GM23338 (cell line): Measurements from ENCODE around the gene SLC16A13.

Source experiments
- CREB1 ChIP-seq: fragments of 250-450 bp; sonication (Bioruptor Pico); IDR thresholded peaks from 2 replicates; pipeline ENCODE4 v1.5.0; 2020; ENCODE audit warnings: low read depth, mild to moderate bottlenecking, moderate library complexity
- ETS1 ChIP-seq: IDR thresholded peaks from 2 replicates; pipeline ENCODE4 v1.6.1; 2016; ENCODE audit warnings: antibody characterized with exemption
- EZH2 ChIP-seq: fragments of 200-600 bp; sonication (generic); IDR thresholded peaks from one replicate; pipeline ENCODE4 v1.8.0; 2017; ENCODE audit warnings: antibody characterized with exemption, mild to moderate bottlenecking, low read depth; ENCODE audit not compliant: unreplicated experiment
- EZH2phosphoT487 ChIP-seq: fragments of 200-600 bp; sonication (generic); IDR thresholded peaks from one replicate; pipeline ENCODE4 v1.8.1; 2018; ENCODE audit warnings: antibody characterized with exemption; ENCODE audit not compliant: unreplicated experiment
- JUNB ChIP-seq: IDR thresholded peaks from one replicate; pipeline ENCODE4 v1.6.1; 2016; ENCODE audit warnings: antibody characterized with exemption; ENCODE audit not compliant: unreplicated experiment
- NANOG ChIP-seq: IDR thresholded peaks from 2 replicates; pipeline ENCODE4 v1.6.1; 2016; ENCODE audit warnings: antibody characterized with exemption, borderline replicate concordance
- POLR2AphosphoS5 ChIP-seq: IDR thresholded peaks from 2 replicates; pipeline ENCODE4 v1.6.1; 2016; ENCODE audit warnings: antibody characterized with exemption, low read depth
- ZNF331 ChIP-seq: fragments of 250-450 bp; sonication (Bioruptor Pico); IDR thresholded peaks from 2 replicates; pipeline ENCODE4 v1.5.0; 2020; ENCODE audit warnings: low read depth, mild to moderate bottlenecking, moderate library complexity
- TF ChIP-seq, protein P1 (sequence below), 2 experiments: fragments of 200-600 bp in 1 of 2; sonication (generic) in 1 of 2; conservative IDR thresholded peaks; 2 replicates each; pipeline versions ENCODE4 v1.5.1 to v1.6.1; 2016 to 2017; ENCODE audit warnings: antibody characterized with exemption in 2 of 2, low read depth in 2 of 2, mild to moderate bottlenecking in 2 of 2, moderate library complexity in 1 of 2
- TF ChIP-seq, protein P2 (sequence below): IDR thresholded peaks from one replicate; pipeline ENCODE4 v1.6.1; 2018; ENCODE audit warnings: antibody characterized with exemption; ENCODE audit not compliant: unreplicated experiment

DNA sequence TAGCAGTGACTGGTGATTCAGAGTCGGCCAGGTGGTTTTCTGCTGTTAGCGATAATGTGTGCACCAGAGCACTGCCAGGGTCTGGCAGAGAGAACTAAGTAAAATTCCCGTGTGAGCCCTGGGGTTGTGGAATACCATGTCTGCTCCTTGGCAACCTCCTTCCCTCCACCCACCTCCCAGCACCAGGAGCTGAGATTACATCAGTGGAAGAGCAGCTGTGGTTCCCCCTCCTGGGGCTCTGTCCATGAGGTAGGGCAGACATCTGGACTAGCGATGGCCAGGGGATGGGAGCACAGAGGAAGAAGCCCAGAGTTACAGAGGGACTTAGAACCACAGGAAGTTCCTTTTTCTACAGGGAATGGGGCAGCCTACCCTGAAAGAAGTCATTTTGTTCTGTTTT, 28.4 kb downstream of the SLC16A13 start:
- TF ChIP-seq CREB1: no peak
- TF ChIP-seq, protein P1, sequence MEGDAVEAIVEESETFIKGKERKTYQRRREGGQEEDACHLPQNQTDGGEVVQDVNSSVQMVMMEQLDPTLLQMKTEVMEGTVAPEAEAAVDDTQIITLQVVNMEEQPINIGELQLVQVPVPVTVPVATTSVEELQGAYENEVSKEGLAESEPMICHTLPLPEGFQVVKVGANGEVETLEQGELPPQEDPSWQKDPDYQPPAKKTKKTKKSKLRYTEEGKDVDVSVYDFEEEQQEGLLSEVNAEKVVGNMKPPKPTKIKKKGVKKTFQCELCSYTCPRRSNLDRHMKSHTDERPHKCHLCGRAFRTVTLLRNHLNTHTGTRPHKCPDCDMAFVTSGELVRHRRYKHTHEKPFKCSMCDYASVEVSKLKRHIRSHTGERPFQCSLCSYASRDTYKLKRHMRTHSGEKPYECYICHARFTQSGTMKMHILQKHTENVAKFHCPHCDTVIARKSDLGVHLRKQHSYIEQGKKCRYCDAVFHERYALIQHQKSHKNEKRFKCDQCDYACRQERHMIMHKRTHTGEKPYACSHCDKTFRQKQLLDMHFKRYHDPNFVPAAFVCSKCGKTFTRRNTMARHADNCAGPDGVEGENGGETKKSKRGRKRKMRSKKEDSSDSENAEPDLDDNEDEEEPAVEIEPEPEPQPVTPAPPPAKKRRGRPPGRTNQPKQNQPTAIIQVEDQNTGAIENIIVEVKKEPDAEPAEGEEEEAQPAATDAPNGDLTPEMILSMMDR (conservative IDR thresholded peaks at IDR 0.05; ENCODE audit: low read depth in 2 of 2): no peak
- no peak for TF ChIP-seq ZNF331
- no peak for TF ChIP-seq POLR2AphosphoS5
- no peak for TF ChIP-seq ETS1
- TF ChIP-seq, protein P2, sequence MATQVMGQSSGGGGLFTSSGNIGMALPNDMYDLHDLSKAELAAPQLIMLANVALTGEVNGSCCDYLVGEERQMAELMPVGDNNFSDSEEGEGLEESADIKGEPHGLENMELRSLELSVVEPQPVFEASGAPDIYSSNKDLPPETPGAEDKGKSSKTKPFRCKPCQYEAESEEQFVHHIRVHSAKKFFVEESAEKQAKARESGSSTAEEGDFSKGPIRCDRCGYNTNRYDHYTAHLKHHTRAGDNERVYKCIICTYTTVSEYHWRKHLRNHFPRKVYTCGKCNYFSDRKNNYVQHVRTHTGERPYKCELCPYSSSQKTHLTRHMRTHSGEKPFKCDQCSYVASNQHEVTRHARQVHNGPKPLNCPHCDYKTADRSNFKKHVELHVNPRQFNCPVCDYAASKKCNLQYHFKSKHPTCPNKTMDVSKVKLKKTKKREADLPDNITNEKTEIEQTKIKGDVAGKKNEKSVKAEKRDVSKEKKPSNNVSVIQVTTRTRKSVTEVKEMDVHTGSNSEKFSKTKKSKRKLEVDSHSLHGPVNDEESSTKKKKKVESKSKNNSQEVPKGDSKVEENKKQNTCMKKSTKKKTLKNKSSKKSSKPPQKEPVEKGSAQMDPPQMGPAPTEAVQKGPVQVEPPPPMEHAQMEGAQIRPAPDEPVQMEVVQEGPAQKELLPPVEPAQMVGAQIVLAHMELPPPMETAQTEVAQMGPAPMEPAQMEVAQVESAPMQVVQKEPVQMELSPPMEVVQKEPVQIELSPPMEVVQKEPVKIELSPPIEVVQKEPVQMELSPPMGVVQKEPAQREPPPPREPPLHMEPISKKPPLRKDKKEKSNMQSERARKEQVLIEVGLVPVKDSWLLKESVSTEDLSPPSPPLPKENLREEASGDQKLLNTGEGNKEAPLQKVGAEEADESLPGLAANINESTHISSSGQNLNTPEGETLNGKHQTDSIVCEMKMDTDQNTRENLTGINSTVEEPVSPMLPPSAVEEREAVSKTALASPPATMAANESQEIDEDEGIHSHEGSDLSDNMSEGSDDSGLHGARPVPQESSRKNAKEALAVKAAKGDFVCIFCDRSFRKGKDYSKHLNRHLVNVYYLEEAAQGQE: no peak
- TF ChIP-seq EZH2: no peak
- no peak for TF ChIP-seq EZH2phosphoT487
- TF ChIP-seq JUNB: no peak
- TF ChIP-seq NANOG: no peak
